Fibroblast of skin of right quadriceps (primary cell): ENCODE data around the gene PVALEF.

ENCODE experiments used
- DNase-seq: peaks from one replicate; pipeline ENCODE4 v3.0.0-alpha.2; 2013

Gene PVALEF

DNA sequence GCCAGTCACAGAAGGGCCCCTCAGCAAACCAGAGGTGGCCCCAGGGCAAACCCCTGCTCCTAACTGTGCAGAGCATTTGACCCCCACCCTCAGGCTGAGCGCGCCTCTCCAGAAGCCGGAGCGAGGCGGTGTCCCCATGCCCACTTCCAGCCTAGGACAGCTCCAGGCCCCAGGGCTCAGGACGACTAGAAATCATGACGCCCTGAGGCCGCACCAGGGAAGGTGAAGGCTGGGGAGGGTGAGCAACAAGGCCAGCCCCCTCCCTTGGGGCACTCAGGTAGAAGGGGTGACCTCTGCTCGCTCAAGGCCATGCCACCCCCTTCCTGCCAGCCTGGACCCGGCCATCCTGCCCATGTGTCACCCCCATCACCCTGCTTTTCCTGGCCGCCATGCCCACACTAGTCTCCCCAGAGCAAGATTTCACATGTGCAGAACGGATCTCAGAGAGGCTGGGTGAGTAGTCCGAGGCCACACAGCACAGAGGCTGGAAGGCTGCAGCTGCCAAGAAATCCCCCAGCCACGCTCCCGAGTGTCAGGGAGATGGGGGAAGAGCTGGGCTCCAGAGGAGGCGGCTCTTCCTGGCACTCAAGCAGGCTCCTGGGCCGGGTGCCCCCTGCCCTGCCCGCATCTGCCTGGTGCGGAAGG lies 2.1 kb upstream of the PVALEF start:
- DNase-seq: no peak

- no peak for DNase-seq
Measured at GRCh38 chr17:81163703-81164370, 1.5 kb upstream of the PVALEF start.

DNA sequence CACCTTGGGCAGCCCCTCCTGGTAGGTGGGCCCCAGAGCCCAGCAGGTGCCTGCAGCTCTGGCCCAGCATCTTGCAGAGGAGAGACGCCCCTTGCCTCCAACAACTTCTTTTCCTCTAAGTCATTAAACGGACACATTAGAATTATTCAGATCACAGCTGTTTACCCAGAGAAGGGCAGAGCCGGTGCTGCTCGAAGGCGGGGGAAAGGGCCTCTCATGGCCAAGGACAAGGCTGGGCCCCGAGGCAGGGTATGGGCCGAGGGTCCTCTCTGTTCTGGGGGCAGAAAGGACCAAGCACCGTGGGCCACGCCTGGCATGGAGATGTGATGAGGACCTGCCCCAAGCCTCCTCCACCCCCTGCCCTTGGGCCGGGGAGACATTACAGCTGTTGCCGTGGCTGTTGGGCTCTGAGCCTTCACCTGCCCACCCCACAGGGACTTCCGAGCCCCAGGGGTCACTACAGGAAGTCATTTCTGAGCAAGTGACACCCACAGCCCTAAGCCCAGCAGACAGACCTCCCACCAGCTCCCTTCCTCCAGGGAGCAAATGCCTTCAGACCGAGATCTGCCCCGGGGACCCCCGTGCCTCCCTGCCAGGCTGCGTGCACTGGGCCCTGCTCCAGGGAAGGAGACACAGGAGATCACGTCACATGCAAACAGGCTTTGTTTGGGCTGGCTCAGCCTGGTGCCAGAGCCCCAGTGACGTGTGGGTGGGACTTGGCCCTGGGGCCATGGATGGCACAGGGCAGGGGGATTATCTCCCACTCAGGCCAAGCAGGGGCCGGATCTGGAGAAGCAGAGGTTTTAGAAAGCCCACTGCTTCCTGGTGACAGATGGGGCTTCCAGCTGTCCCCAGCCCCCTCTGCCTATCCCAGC lies 699 bp upstream of the PVALEF start:
- no peak for DNase-seq

DNA sequence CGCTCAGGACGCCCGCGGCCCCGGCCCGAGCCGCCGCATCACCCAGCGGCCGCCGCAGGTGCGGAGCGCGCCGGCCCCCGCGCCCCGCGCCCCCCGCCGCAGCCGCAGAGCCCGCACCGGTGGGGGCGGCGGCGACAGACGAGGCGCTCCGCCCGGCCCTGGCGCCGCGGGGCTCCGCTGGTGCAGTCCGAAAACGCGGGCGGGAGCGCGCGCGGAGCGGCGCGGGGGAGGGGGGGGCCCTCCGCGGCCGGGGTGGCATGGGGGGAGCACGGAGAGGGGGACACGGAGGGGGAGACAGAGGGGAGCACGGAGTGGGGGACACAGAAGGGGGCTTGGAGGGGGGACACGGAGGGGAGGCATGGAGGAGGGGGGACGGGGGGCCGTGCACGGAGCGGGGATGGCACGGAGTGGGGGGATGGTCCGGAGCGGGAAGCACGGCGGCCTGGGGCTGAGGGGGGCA lies 756 bp downstream of the PVALEF start, which contains the start of gene AATK:
Gene AATK (minus strand): TSS at position 189 of the 460 bp plus-strand sequence. CDS start 229 bp downstream, outside the sequence.
- no peak for DNase-seq

GRCh38 chr17:81167194-81167524 lies 1.9 kb downstream of the PVALEF start:
- DNase-seq: no peak

DNA sequence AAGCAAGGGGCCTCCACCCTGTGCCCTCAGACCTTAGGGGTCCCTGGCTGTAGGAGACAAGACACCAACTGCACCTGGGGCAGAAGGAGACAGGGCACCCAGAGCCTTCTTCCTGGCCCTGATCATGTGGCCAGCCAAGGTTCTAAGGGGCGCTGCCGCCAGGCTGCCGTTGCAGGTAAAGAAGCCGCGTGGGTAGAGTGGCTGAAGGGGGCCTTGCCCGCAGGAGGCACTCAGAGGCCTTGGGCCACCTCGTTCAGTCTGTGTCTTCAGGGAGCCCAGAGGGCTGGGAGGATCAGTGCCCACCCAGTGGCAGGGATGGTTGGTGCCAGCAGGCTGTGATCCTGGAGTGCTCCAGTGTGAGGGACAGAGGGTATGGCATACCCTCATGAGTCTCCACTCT lies 2.3 kb downstream of the PVALEF start:
- no peak for DNase-seq

DNA sequence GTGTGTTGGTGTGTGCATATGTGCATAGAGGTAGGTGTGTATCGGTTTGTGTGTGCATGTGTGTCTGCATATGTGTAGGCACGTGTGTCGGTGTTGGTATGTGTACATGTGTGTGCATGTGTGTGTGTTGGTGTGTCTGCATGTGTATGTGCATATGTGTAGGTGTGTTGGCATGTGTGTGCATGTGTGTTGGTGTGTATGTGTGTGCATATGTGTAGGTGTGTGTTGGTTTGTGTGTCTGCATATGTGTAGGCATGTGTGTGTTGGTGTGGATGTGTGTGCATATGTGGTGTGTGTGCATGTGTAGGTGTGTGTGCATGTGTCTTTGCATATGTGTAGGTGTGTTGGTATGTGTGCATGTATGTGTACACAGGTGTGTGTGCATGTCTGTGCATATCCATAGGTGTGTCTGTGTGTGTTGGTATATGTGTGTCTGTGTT lies 4.6 kb downstream of the PVALEF start:
- no peak for DNase-seq

- no peak for DNase-seq
Measured at GRCh38 chr17:81170727-81171494, 5.6 kb downstream of the PVALEF start.

- DNase-seq: no peak
Measured at GRCh38 chr17:81171941-81172340, 6.6 kb downstream of the PVALEF start.

GRCh38 chr17:81173052-81173761 lies 7.9 kb downstream of the PVALEF start:
- no peak for DNase-seq

DNA sequence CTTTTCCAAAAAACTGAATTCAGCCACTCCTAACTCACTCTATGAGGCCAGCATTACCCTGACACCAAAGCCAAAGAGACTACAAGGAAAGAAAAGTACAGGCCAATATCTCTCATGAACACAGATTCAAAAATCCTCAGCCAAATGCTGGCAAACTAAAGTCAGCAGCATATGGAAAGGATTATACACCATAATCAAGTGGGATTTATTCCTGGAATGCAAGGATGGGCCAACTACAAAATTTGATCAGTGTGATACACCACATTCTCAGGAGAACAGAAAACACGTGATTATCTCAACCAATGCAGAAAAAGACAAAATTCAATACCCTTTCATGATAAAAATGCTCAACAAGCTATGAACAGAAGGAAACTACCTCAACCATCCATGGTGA lies 8.5 kb downstream of the PVALEF start:
- peak; percentile 36 for DNase-seq

DNA sequence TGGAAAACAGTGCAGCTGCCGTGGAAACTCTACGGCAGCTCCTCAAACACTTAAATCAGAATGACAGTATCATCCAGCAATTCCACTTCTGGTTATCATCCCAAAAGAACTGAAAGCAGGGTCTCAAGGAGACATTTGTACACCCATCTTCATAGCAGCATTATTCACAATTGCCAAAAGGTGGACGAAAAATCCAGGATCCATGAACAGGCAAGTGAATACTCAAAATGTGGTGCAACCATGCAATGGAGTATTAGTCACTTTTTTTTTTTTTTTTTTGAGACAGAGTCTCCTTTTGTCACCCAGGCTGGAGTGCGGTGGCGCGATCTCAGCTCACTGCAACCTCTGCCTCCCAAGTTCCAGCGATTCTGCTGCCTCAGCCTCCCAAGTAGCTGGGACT lies 11.4 kb downstream of the PVALEF start:
- peak; percentile 13 for DNase-seq

- no peak for DNase-seq
Measured at GRCh38 chr17:81178136-81179091, 13.1 kb downstream of the PVALEF start.

DNA sequence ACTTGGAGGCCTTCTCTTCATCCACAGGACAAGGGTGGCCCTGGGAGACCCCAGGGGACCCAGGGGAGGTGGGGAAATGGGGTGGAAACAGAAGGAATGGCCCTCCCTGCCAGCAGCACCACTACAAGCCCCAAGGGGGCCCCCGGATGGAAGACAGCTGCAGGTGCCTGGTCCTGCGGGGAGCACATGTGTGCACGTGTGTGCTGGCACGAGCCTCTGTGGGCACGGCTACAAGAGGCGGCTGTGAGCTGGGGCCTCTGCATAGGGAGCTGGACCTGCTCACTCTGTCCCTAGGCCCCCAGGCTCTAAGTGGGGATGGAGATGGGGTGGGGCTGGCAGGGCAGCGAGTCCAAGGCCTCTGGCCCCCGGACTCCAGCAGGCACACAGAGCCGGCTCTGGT lies 13.9 kb downstream of the PVALEF start:
- DNase-seq: no peak

GRCh38 chr17:81179861-81180260 lies 14.6 kb downstream of the PVALEF start:
- DNase-seq: no peak

GRCh38 chr17:81180836-81181810 lies 15.8 kb downstream of the PVALEF start:
- no peak for DNase-seq

DNA sequence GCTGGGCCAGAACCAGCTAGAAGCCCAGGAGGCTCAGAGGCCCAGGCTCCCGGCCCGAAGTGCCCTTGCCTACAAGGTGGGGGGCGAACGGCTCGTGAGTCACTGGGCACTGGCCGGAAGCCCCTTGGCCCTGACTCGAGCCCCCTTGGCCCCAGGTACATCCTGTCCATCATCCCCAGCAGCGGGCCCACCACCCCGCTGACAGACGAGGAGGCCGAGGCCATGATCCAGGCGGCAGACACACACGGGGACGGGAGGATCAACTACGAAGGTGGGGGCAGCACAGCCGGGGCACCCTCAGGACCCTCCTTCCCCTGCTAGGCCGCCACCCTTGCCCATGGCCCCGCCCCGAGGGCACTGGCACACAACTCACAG lies 16.5 kb downstream of the PVALEF start:
- no peak for DNase-seq

DNA sequence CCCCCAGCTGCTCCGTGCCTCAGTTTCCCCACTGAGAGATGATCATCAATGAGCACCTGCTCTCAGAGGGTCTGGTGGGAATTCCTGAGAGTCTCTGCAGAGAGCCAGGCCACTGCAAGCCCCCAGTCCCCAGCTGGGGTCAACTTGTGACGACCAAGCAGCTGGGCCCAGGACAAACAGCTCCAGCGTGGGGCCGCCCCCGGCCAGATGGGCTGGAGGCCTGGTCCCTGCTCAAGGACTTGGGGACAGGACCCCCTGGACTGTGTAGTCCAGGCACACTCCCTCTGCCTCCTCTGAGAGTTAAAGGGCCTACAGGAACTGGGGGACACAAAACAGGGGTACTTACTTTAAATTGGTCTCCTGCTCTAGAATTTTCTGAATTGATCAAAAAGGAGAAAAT lies 17.3 kb downstream of the PVALEF start:
- DNase-seq: no peak

DNA sequence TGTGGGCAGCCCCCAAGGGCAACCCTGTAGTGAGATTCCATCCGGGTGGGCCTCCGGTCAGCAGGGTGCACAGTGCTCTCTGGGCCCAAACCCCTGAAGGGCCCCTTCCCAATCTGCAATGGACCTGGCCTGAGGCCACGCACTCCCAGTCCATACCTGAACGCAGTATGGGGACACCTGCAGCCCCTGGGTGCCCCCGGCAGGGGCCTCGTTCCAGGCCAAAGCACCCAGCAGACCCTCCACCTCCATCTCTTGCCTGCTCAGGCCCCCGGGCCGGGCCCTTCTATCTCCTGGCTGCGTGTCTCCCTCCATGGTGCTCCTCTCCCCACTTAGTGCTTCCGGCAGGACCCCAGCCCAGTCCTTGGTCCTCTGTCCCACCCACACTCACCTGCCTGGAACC lies 18.0 kb downstream of the PVALEF start:
- DNase-seq: no peak

GRCh38 chr17:81183807-81184206 lies 18.5 kb downstream of the PVALEF start:
- DNase-seq: no peak
